ENCODE data around the gene LIN28B. TPM values are rescaled to one million over a fixed set of nuclear protein-coding genes. Genes with fewer than 3 reads are reported as not detected.

The LIN28B gene
- total RNA-seq, 4 donors from 2014 or later: not detected

DNA sequence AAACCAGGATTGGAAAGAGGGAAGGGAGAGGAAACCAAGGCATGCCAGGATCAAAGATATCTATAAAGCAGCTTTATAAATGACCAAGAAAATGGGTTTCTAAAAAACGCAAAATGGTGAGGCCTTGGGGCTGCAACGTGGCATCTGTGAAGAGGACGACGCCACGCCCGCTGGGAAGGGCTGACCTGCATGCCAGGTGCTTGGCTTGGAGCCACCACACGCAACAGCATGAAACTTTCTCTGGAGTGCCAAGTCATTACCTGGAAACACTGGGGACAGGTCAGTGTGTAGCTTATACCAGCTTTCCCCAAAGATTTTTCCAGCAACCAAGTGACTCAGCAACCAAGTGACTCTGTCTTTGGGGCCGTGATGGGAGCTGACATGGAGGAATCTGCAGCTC, 140.4 kb downstream of the LIN28B start:
- Histone ChIP-seq H3K36me3 (no peaks in the 10 kb centered on the region), H3K27me3 (no peaks in the 10 kb centered on the region), H3K27ac (no peak overlapping the region), H3K4me1 (no peaks in the 10 kb centered on the region), H3K9me3 (no peaks in the 10 kb centered on the region), H3K4me3 (no peak overlapping the region)
- intact Hi-C loops (cut with DNase I; ENCODE audit: low total_unique reads) (no loop called here), in situ Hi-C loops (cut with MboI; ENCODE audit: low pct_ligation_motif_present in 1 of 4, low pct_unique_long_range_greater_than_20kb in 1 of 4, low sequenced_read_pairs in 3 of 4) (loop anchor here in 2 of 4 donors (10.0 kb wide), 1 partner anchor 308 kb away; the partner anchor contains the start of gene PREP (in 2 of the 2))
- peak; percentile 80 for DNase-seq
- 51 to 53% methylated on average over 7 to 8 of the region's 8 CpGs for WGBS, 2 donors (ENCODE audit: low coverage in 1 of 2)
- peak in 1 of 3 donors; percentile 50 for TF ChIP-seq POLR2AphosphoS5 (IDR thresholded peaks at IDR 0.05)
- TF ChIP-seq CTCF (IDR thresholded peaks at IDR 0.05): no peak

- Histone ChIP-seq H3K4me3 (no peak overlapping the region), H3K36me3 (no peaks in the 10 kb centered on the region), H3K27ac (no peak overlapping the region), H3K4me1 (no peaks in the 10 kb centered on the region), H3K27me3 (no peaks in the 10 kb centered on the region), H3K9me3 (no peaks in the 10 kb centered on the region)
- DNase-seq: no peak
- in situ Hi-C loops (cut with MboI; ENCODE audit: low pct_ligation_motif_present in 1 of 4, low pct_unique_long_range_greater_than_20kb in 1 of 4, low sequenced_read_pairs in 3 of 4) (loop anchor here in 2 of 4 donors (10.0 kb wide), 1 partner anchor 305 kb away; the partner anchor contains the start of gene PREP (in 2 of the 2)), intact Hi-C loops (cut with DNase I; ENCODE audit: low total_unique reads) (no loop called here)
- 87 to 91% methylated on average over 3 to 7 of the region's 7 CpGs for WGBS, 2 donors (ENCODE audit: low coverage in 1 of 2)
- TF ChIP-seq POLR2AphosphoS5 (IDR thresholded peaks at IDR 0.05) (no peak), POLR2A (IDR thresholded peaks at IDR 0.05) (no peak), CTCF (IDR thresholded peaks at IDR 0.05) (no peak), EP300 (IDR thresholded peaks at IDR 0.05; ENCODE audit: low read depth) (no peak)
Measured at GRCh38 chr6:105099371-105099770, 142.5 kb downstream of the LIN28B start.

DNA sequence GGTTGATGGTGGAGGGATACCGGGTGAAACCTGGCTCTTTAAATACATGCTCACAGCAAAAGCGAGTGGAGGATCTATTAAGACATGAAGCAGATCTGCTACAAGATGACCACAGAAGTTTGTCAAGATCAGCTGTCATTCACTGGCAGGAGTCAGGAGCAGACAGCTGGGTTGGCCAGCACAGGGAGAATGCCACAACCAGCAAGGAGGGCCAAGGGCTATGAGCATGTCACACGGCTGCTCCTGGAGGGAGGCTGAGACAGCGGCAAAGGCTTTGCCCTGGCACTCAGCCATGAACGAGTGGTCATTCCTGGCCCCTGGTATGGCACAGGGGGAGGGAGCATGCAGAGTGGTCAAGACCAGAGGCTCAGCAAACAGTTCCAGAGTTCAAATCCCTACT, 145.3 kb downstream of the LIN28B start:
- in situ Hi-C loops (cut with MboI; ENCODE audit: low pct_ligation_motif_present in 1 of 4, low pct_unique_long_range_greater_than_20kb in 1 of 4, low sequenced_read_pairs in 3 of 4) (no loop called here), intact Hi-C loops (cut with DNase I; ENCODE audit: low total_unique reads) (no loop called here)
- Histone ChIP-seq H3K9me3 (no peaks in the 10 kb centered on the region), H3K27ac (no peak overlapping the region), H3K4me1 (peaks cover 0 to 4% (median under 1%) of the 10 kb centered on the region in 4 donors), H3K36me3 (no peaks in the 10 kb centered on the region), H3K4me3 (no peak overlapping the region), H3K27me3 (no peaks in the 10 kb centered on the region)
- no peak for TF ChIP-seq POLR2AphosphoS5 (IDR thresholded peaks at IDR 0.05)
- no peak for TF ChIP-seq EP300 (IDR thresholded peaks at IDR 0.05; ENCODE audit: low read depth)
- TF ChIP-seq POLR2A (IDR thresholded peaks at IDR 0.05): no peak
- TF ChIP-seq CTCF (IDR thresholded peaks at IDR 0.05): no peak
- WGBS, 2 donors (ENCODE audit: low coverage in 1 of 2): 82% methylated on average over 5 of the region's 5 CpGs; no CpG with 5 or more reads in 1 of the 2 donors
- DNase-seq: no peak

- Histone ChIP-seq H3K27ac (no peak overlapping the region), H3K4me1 (peaks cover 0 to 16% (median 8%) of the 10 kb centered on the region in 4 donors), H3K36me3 (no peaks in the 10 kb centered on the region), H3K4me3 (no peak overlapping the region), H3K9me3 (no peaks in the 10 kb centered on the region), H3K27me3 (no peaks in the 10 kb centered on the region)
- intact Hi-C loops (cut with DNase I; ENCODE audit: low total_unique reads): no loop called here
- TF ChIP-seq EP300 (IDR thresholded peaks at IDR 0.05; ENCODE audit: low read depth): no peak
- no peak for TF ChIP-seq CTCF (IDR thresholded peaks at IDR 0.05)
- no peak for TF ChIP-seq POLR2A (IDR thresholded peaks at IDR 0.05)
- no peak for TF ChIP-seq POLR2AphosphoS5 (IDR thresholded peaks at IDR 0.05)
- WGBS, 2 donors (ENCODE audit: low coverage in 1 of 2): 93% methylated on average over 3 of the region's 3 CpGs; no CpG with 5 or more reads in 1 of the 2 donors
- no peak for DNase-seq
- in situ Hi-C loops (cut with MboI; ENCODE audit: low pct_ligation_motif_present in 1 of 4, low pct_unique_long_range_greater_than_20kb in 1 of 4, low sequenced_read_pairs in 3 of 4): no loop called here
Measured at GRCh38 chr6:105105094-105105493, 148.2 kb downstream of the LIN28B start.
